ENCODE results near the gene ME2.
"Not testable (repeated sequence)": the region's sequence is repeated elsewhere in the genome, so short reads cannot be mapped to it uniquely, and the experiment has no call there.

The ME2 gene

DNA sequence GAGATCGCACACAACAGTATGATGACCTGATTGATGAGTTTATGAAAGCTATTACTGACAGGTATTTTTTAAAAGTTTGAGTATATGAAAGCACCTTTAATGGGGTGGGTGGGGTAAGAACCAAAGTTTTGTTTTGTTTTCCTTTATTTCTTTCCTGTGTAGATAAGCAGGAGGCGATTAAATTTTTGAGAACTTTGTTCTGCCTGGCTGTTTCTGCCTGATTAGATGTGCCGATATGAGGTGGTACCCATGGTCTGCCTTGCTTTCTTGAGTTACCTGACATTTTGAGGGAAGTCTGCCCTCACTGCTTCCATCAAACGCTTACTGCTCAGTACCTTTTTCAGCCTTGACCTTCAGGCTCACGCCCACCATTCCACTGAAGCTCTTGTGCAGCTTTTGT is 39.2 kb downstream of the ME2 start:
- ATAC-seq (replicated peaks) (no peak), DNase-seq (no peak)
- no peaks in the 10 kb centered on the region for H3K9me3 Mint-ChIP-seq
- peaks cover 32 to 56% of the 10 kb centered on the region in 2 donors for H3K36me3 Mint-ChIP-seq
- H3K4me3 Mint-ChIP-seq, result no peak overlapping the region
- no peaks in the 10 kb centered on the region for H3K27me3 Mint-ChIP-seq
- peaks cover 3 to 5% of the 10 kb centered on the region in 2 donors for H3K4me1 Mint-ChIP-seq
- H3K27ac Mint-ChIP-seq, result no peak overlapping the region

DNA sequence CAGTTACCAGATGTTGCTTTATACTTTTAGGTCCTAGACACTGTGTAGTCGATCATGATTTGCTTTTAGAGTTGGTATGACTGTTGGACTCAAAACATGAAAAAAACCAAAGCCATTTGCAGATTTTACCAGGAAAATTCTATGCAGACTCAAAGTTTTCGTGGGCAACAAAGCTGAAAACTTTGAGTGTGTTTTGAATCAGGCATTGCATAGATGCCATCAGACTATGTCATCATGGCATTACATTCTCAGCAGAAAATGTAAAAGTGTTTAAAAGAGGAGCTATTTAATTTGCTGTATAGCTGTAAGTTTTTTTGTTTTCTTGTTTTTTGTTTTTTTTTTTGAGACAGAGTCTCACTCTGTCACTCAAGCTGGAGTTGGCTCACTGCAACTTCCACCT is 45.5 kb downstream of the ME2 start:
- Mint-ChIP-seq H3K27me3 (no peaks in the 10 kb centered on the region), H3K4me3 (no peak overlapping the region), H3K36me3 (peaks cover 41 to 73% of the 10 kb centered on the region in 2 donors), H3K9me3 (peaks cover 2 to 8% of the 10 kb centered on the region in 2 donors), H3K27ac (no peak overlapping the region), H3K4me1 (no peaks in the 10 kb centered on the region)
- DNase-seq (no peak), ATAC-seq (replicated peaks) (no peak)

DNA sequence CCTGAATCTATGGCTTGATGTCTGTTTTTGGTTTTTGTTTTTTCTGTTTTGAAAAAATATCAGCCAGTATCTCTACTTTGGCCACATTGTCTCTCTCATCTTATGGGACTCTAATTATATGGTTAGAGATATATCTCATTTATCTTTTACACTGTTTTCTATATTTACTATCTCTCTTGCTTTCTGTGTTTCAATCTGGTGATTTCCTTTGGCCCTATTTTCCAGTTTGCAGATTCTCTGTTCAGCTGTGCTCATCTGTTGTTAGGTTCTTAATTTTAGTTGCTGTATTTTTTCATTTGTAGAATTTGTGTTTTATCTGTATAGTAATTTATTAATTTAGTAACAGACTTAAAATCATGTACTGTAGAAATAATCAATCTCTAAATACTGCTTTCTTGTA is 47.6 kb downstream of the ME2 start:
- no peak overlapping the region for H3K27ac Mint-ChIP-seq
- H3K9me3 Mint-ChIP-seq, result peaks cover 2 to 8% of the 10 kb centered on the region in 2 donors
- no peak for ATAC-seq (replicated peaks)
- no peak overlapping the region for H3K4me3 Mint-ChIP-seq
- no peak for DNase-seq
- H3K27me3 Mint-ChIP-seq, result no peaks in the 10 kb centered on the region
- H3K4me1 Mint-ChIP-seq, result no peaks in the 10 kb centered on the region
- H3K36me3 Mint-ChIP-seq, result peaks cover 39 to 63% of the 10 kb centered on the region in 2 donors

DNA sequence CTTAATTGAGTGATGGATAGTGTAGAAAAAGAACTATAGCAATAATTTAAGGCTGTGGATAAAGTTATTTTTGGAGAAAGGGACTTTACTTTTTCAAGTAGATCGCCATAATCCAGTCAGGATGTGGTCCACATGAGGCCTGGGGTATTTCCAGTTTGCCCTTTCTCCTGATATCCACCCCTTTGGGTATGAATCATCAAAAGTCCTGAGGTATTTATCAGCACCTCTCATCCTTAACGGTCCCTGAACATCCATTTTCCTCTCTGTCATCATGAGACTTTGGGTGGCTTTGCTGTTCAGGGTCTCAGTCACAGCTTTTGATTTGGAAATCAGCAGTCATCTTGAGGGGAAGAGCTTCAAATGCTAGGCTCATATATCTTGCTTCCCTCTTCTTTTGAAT is 49.6 kb downstream of the ME2 start:
- H3K36me3 Mint-ChIP-seq, result peaks cover 30 to 57% of the 10 kb centered on the region in 2 donors
- H3K9me3 Mint-ChIP-seq, result peaks cover 2 to 8% of the 10 kb centered on the region in 2 donors
- H3K4me3 Mint-ChIP-seq, result no peak overlapping the region
- DNase-seq, result no peak
- no peaks in the 10 kb centered on the region for H3K4me1 Mint-ChIP-seq
- no peaks in the 10 kb centered on the region for H3K27me3 Mint-ChIP-seq
- no peak for ATAC-seq (replicated peaks)
- H3K27ac Mint-ChIP-seq, result no peak overlapping the region

DNA sequence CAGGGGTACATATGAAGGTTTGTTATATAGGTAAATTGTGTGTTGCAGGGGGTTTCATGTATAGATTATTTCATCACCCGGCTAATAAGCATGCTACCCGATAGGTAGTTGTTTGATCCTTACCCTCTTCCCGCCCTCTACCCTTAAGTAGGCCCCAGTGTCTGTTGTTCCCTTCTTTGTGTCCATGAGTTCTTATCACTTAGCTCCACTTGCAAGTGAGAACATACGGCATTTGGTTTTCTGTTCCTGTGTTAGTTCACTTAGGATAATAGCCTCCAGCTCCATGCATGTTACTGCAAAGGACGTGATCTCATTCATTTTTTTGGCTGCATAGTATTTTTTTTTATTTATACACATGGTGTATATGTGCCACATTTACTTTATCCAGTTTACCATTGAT is 54.8 kb downstream of the ME2 start:
- Mint-ChIP-seq H3K9me3 (no peaks in the 10 kb centered on the region), H3K4me3 (no peak overlapping the region), H3K27ac (no peak overlapping the region), H3K27me3 (no peaks in the 10 kb centered on the region), H3K36me3 (peaks cover 34 to 53% of the 10 kb centered on the region in 2 donors), H3K4me1 (peaks cover 1 to 14% of the 10 kb centered on the region in 2 donors)
- ATAC-seq (replicated peaks), result no peak
- DNase-seq, result no peak

DNA sequence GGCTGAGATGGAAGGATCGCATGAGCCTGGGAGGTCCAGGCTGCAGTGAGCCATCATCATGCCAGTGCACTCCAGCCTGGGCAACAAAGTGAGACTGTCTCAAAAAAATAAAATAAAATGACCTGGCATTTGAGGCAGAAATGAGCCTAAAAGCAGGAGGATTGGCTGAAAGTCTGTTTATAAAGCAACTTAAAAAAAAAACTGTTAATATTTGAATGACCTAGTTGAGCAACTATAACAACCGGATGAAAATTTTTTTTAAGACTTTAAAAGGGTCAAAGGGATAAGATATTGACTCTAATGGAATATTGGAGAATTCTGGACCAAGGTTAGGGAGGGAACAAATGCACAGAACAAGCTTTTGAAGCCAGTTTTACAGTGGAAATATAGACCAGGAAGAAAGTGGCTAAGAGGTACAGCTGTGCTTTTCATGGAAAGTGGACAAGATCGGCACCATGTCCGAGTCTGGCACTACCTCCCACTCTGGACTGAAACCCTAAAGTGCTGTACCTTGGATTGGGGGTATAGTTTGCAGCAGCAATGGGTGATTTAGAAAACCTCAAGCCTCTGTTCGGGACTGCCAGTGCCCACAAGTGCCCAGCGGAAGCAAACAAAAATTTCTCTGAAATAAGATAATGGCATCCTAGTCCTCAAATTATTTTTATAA is 55.8 kb downstream of the ME2 start:
- DNase-seq (no peak), ATAC-seq (replicated peaks) (no peak)
- H3K4me1 Mint-ChIP-seq, result peaks cover 1 to 14% of the 10 kb centered on the region in 2 donors
- no peak overlapping the region for H3K27ac Mint-ChIP-seq
- H3K36me3 Mint-ChIP-seq, result peaks cover 32 to 50% of the 10 kb centered on the region in 2 donors
- H3K9me3 Mint-ChIP-seq, result no peaks in the 10 kb centered on the region
- H3K27me3 Mint-ChIP-seq, result no peaks in the 10 kb centered on the region
- H3K4me3 Mint-ChIP-seq, result no peak overlapping the region

DNA sequence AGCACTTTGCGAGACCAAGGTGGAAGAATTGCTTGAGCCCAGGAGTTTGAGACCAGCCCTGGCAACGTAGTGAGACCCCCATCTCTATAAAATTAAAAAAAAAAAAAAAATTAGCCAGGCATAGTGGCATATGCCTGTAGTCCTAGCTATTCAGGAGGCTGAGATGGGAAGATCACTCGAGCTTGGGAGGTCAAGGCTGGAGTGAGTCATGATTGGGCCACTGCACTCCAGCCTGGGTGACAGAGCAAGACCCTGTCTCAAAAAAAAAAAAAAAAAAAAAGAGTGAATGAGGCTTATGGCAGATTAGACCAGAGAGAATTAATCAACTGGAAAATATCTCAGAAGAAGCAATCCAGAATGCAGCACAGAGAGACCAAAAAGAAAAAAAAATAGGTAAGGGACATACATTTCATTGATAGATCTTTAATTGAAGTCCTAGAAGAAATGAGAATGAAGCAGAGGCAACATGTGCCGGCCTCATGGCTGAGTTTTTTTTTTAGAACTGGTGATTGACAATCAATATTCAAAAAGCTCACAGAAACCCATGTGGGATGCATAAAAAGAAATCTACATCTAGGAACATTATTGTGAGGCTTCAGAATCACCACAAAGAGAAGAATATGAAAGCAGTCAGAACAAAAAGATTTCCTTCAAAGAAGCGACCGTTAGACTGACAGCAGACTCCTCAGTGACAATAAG is 56.7 kb downstream of the ME2 start:
- Mint-ChIP-seq H3K27ac (no peak overlapping the region), H3K4me3 (no peak overlapping the region), H3K9me3 (no peaks in the 10 kb centered on the region), H3K36me3 (peaks cover 32 to 50% of the 10 kb centered on the region in 2 donors), H3K27me3 (no peaks in the 10 kb centered on the region), H3K4me1 (peaks cover 1 to 14% of the 10 kb centered on the region in 2 donors)
- ATAC-seq (replicated peaks) (no peak), DNase-seq (no peak)

DNA sequence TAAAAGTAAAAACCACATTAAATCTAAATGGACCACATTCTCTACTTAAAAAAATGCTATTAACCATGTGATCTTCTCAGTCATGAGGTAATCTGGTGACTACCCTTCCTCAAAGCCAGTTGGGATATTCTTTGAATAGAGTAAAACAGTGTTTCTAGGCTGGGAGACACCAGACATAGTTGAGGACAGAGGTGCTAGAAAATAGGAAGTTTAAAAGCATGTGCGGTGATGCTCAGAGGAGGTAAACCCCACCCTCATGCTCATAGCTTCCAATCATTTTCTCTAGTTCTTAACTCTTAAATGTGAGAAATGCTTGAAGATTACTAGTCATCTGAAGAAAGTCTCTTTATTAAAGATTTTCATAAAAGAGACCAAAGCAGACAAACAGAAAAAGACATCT is 58.3 kb downstream of the ME2 start:
- Mint-ChIP-seq H3K27me3 (no peaks in the 10 kb centered on the region), H3K9me3 (no peaks in the 10 kb centered on the region), H3K4me1 (peaks cover 1 to 14% of the 10 kb centered on the region in 2 donors), H3K27ac (no peak overlapping the region), H3K36me3 (peaks cover 32 to 50% of the 10 kb centered on the region in 2 donors), H3K4me3 (no peak overlapping the region)
- no peak for ATAC-seq (replicated peaks)
- DNase-seq, result no peak

DNA sequence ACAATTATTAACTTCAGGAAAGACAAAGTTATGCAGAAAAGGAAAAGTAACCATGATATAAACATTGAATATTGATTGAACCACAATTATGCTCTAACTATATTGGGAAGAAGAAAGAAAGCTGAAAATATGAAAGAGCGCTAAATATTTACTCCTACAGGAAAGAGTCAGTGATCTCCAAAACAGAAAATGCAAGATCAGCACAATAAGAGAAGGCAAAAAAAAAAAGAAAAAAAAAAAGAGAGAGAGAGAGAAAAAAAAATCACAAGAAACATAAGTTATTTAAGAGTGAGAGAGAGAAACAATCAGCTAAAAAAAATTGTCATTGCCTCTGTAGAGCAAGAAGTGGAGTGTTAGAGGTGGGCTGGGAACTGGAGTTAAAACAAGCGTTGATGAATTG is 60.0 kb downstream of the ME2 start:
- ATAC-seq (replicated peaks), result no peak
- Mint-ChIP-seq H3K4me3 (no peak overlapping the region), H3K36me3 (peaks cover 25 to 44% of the 10 kb centered on the region in 2 donors), H3K9me3 (no peaks in the 10 kb centered on the region), H3K27ac (no peak overlapping the region), H3K27me3 (no peaks in the 10 kb centered on the region), H3K4me1 (peaks cover 1 to 14% of the 10 kb centered on the region in 2 donors)
- no peak for DNase-seq

DNA sequence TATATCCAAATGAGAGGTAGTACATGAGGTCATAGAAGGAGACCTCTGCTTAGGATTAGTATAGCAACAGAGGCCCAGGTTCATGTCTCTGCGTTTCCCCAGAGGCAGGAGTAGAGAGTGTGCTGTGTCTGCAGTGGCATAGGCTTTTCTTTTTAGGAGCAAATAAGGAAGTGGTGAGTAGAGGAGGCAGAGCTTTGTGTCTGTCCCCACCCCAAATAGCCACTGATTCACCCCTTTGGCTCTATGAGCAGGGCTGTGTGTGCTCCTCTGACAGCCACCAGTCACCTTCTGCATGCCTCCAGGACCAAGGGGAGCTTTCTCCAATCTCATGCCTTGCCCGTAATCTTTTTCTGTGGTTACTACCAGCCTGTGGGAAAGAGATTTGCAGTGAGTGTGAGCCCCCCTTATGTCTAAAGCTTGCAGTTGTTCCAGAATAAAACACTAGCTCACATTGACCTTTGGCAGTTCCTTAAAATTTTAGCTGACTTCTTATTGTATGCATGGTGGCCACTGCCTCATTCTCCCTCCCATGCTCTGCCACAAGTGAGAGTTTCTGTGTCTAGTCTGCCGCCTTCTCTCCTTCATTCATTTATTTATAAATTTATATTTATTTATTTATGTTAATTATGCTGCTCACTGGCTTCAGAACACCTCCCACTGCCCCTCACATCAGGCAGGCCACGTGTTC is 65.5 kb downstream of the ME2 start:
- peaks cover 19 to 26% of the 10 kb centered on the region in 2 donors for H3K36me3 Mint-ChIP-seq
- ATAC-seq (replicated peaks) (peak; percentile 71 to 85), DNase-seq (no peak)
- peaks cover 0 to 5% of the 10 kb centered on the region in 2 donors for H3K4me1 Mint-ChIP-seq
- no peak overlapping the region for H3K4me3 Mint-ChIP-seq
- H3K27me3 Mint-ChIP-seq, result no peaks in the 10 kb centered on the region
- H3K27ac Mint-ChIP-seq, result no peak overlapping the region
- no peaks in the 10 kb centered on the region for H3K9me3 Mint-ChIP-seq

DNA sequence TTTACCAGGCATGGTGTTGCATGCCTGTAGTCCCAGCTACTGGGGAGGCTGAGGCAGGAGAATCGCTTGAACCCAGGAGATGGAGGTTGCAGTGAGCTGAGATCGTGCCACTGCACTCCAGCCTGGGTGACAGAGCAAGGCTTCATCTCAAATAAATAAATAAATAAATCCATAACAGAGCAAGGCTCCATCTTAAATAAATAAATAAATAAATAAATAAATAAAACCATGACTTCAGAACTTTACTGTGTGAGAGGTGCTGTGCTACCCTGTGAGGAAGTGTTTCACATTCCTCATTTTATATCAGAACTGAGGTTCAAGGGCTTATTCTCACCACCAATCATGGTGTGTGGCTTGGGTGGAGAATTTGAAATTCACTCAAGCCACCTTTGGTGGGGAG is 67.0 kb downstream of the ME2 start:
- not testable (repeated sequence) for H3K27ac Mint-ChIP-seq; ATAC-seq (replicated peaks); DNase-seq; H3K4me1 Mint-ChIP-seq; H3K9me3 Mint-ChIP-seq; H3K27me3 Mint-ChIP-seq; H3K4me3 Mint-ChIP-seq
- peaks cover 22 to 26% of the 10 kb centered on the region in 2 donors for H3K36me3 Mint-ChIP-seq

DNA sequence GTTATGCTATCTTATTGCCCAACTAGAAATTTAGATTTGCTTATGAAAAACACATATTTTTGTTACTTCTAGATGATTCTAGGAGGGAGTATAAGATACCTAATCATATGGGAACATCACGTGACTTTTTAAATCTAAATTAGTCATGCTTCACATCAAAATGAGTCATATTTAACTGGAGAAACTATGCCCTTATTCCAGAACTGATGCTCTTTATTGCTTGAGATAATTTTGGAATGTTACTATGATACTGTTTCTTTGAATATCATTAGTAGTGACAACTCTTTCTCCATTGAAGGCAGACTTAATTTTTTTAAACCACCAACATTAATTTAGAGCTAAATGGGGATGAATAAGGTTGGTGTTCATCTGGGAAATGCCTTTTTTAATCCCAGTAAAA is 69.0 kb downstream of the ME2 start:
- ATAC-seq (replicated peaks) (no peak), DNase-seq (no peak)
- no peaks in the 10 kb centered on the region for H3K9me3 Mint-ChIP-seq
- no peaks in the 10 kb centered on the region for H3K27me3 Mint-ChIP-seq
- H3K36me3 Mint-ChIP-seq, result peaks cover 22 to 26% of the 10 kb centered on the region in 2 donors
- no peak overlapping the region for H3K27ac Mint-ChIP-seq
- H3K4me3 Mint-ChIP-seq, result no peak overlapping the region
- H3K4me1 Mint-ChIP-seq, result peaks cover 0 to 5% of the 10 kb centered on the region in 2 donors

DNA sequence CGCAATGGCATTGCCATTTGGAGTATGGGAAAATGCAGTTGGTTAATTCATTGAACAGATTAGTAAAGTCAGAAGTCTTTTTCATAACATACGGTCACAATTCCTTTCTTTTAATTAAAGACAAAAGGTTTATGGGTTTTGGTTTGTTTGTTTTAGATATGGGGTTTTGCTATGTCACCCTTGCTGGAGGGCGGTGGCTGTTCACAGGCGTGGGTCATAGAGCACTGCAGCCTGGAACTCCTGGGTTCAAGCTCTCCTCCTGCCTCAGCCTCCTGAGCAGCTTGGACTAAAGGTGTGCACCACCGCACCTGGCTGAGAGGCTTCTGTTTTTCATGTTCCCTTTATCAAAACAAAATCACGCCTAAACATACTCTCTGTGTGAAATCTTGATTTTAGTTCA is 70.3 kb downstream of the ME2 start:
- no peak for ATAC-seq (replicated peaks)
- no peaks in the 10 kb centered on the region for H3K27me3 Mint-ChIP-seq

DNA sequence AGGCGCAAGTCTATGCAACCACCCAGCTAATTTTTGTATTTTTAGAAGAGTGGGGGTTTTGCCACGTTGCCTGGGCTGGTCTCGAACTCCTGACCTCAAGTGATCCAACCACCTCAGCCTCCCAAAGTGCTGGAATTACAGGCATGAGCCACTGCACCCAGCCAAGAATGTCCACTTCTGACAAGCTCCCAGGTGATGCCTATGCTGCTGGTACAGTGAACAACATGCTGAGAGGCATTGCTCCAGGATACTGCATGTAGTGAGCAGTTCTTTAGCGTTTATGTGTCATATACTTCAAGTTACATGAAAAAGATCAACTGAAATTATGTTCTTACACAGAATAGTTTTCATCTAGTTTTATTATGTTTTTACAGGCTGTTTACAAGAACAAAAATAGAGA is 71.7 kb downstream of the ME2 start:
- Mint-ChIP-seq H3K36me3 (peaks cover 9 to 16% of the 10 kb centered on the region in 2 donors), H3K4me3 (no peak overlapping the region), H3K27ac (no peak overlapping the region), H3K27me3 (no peaks in the 10 kb centered on the region), H3K9me3 (no peaks in the 10 kb centered on the region), H3K4me1 (no peaks in the 10 kb centered on the region)
- ATAC-seq (replicated peaks) (no peak), DNase-seq (no peak)

More for the DNA sequence above, 70.3 kb downstream of the ME2 start:
- Mint-ChIP-seq H3K4me3 (no peak overlapping the region), H3K4me1 (peaks cover 0 to 3% of the 10 kb centered on the region in 2 donors), H3K27ac (no peak overlapping the region), H3K9me3 (no peaks in the 10 kb centered on the region), H3K36me3 (peaks cover 19 to 22% of the 10 kb centered on the region in 2 donors)
- DNase-seq, result no peak

DNA sequence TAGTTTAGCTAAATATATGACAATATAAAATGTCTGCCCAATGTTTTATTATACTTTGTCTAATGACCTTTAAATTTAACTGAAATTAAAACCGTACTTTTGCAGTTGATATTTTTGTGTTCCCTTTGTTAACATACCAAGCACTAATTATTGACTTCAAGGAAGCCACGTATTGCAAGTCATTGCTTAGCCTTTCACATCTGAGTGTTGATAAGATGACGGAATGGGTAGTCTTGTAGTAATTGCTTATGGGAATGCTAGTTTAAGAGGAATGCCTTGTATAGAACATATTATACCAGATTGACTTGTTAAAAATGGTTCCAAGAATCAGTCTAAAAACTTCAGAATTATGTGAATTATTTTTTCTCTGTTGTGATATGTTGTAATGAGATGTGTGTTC is 74.9 kb downstream of the ME2 start:
- DNase-seq (no peak), ATAC-seq (replicated peaks) (no peak)
- H3K27ac Mint-ChIP-seq, result no peak overlapping the region
- no peaks in the 10 kb centered on the region for H3K27me3 Mint-ChIP-seq
- no peaks in the 10 kb centered on the region for H3K9me3 Mint-ChIP-seq
- peaks cover 0 to 6% of the 10 kb centered on the region in 2 donors for H3K36me3 Mint-ChIP-seq
- no peaks in the 10 kb centered on the region for H3K4me1 Mint-ChIP-seq
- no peak overlapping the region for H3K4me3 Mint-ChIP-seq

Measured in stimulated activated naive B cell treated with anti-CD40 and anti-IgM and Interleukin-4, amounts not matched to agents 10 μg/mL and 1 μg/mL and 100 μg/mL, for 72 hours (primary cell).